Stimulated activated CD8-positive, alpha-beta memory T cell treated with anti-CD3 and anti-CD28 coated beads, Interleukin-15, amount 100 ng/mL, for 24 hours (primary cell): ENCODE data around the gene DUSP11.
A peak's percentile ranks its signal among the peaks of the same experiment; 100 is the strongest.
"Not testable (repeated sequence)": the region's sequence is repeated elsewhere in the genome, so short reads cannot be mapped to it uniquely, and the experiment has no call there.

Experiments used
- DNase-seq: peaks from one replicate; pipeline ENCODE4 v3.0.0-alpha.2; 2020; ENCODE audit warnings: low read depth

The DUSP11 gene

GRCh38 chr2:73779467-73780236, at the start of gene DUSP11:
Gene DUSP11 (minus strand): TSS chr2:73780103. CDS start chr2:73779974, 129 bp downstream.
- peak; percentile 89 for DNase-seq

DNA sequence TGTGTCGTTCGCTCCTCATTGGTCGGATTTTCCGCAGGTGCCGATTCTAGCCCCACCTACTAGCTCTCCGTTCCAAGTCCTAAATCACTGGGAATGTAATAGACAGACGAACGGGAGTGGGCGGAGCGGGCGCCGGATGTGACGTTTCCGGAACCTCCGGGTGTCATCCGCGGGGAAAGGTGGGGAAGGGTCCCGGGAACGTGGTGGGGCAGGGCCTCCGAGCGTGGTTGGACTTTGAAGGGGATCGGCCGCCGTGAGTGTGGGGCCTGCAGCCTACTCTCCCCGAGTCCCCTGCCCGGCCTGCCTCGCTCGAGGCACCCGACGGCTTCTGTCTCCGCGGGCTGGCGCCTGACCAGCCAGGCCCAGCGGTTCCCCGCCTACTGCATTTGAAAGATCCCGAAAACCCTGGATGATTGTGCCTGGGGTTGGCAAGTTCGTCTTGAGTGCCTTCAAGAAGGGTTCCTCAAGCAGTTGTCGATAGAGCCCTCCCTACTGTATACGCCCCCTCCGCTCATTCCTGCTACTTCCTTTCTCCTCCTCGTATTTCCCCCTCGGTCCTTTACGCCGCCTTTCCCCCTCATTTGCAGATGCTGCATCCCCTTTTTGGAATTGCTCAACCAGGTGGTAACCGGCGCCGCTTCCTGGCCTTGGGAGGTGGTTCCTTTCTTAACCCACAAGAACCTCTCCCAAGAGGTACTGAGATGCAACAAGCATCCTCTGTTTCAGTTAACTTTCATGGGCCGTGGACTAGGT, 49.1 kb upstream of the DUSP11 start, which contains the start of gene STAMBP:
STAMBP (plus strand) TSS at position 144 of the 753 bp plus-strand sequence. CDS start 1,896 bp downstream, outside the sequence.
- DNase-seq, result peak; percentile 68

DNA sequence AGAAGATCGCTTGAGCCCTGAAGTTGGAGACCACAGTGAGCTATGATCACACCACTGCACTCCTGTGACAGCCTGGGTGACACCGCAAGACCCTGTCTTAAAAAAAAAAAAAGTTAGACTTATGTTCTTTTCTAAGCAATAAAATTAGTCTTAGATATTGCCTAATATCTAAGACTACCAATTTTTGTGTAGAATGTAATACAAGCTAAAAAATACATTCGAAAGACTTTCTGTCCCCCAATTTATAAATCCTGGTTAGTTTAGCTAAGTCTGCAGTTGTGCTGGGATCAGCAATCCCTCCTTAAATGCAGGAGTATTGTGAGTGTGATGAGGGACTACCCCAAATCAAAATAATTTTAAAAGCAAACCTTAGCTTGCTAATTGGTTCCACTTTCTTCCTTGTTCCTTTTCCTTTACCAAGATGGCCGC, 48.5 kb upstream of the DUSP11 start:
- DNase-seq, result no peak

DNA sequence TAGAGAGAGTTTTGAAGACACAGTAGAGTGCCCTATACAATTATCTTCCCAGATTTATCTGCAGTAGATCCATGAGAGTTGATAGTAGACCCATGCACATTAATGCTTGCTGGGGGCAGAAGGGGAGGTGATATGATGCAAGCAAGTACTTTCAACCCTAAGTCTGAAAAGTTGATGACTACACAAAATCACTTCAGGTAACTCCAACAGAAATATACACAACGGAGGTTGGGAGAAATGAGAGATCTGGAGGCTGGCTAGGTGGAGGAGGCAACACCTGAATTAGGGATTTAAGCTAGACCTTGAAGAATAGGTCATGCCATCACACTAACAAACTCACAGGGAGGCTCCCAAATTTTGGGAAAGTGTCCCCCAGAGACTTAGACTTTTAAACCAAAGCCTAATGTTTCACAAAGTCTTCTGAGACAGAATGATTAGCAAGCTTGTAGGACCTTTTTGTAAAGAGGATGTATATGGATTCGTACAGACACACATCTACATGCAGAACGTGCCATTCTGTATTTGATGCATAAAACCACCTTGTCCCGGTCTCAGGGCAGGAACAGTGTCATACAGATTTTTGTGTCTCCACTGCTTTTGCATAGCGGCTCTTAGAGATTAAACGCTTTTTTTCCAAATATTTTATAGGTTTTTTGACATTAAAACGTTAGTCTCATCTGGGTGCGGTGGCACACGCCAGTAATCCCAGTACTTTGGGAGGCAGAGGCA, 47.9 kb upstream of the DUSP11 start:
- no peak for DNase-seq

GRCh38 chr2:73827018-73827417, 47.1 kb upstream of the DUSP11 start:
- DNase-seq, result no peak

DNA sequence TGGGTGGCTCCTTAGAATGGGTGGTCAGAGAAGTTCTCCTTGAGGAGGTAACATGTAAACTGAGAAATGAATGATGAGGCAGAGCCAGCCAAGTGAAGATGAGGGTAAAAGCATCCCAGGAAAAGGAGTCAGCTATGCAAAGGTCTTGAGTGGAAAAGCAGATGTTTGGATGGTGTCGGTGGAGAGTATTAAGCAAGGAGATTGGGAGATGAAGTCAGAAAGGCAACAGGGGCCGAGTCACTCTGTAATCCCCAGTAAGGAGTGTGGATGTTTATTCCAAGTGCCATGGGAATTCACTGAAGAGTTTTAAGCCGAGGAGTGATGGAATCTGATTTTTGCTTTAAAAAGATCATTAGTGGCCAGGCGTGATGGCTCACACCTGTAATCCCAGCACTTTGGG, 45.5 kb upstream of the DUSP11 start:
- no peak for DNase-seq

GRCh38 chr2:73823916-73824523, 44.1 kb upstream of the DUSP11 start:
- DNase-seq, result no peak

DNA sequence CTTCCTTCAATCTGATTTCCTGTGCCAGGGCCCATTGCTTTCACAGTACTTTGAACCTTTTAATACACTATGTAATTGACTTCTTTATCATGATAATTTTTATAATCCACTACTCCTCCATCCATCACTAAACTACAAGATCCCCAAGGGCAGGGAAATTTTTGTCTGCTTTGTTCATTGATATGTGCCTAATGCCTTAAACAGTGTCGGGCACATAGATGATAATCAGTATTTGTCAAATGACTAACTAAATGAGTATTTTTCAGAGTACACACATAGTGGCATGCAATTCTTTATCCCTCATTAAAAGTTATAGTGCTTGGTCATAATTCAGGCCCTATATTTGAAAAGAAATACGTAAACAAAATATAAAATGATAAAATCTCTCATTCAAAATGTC, 43.5 kb upstream of the DUSP11 start:
- no peak for DNase-seq

DNA sequence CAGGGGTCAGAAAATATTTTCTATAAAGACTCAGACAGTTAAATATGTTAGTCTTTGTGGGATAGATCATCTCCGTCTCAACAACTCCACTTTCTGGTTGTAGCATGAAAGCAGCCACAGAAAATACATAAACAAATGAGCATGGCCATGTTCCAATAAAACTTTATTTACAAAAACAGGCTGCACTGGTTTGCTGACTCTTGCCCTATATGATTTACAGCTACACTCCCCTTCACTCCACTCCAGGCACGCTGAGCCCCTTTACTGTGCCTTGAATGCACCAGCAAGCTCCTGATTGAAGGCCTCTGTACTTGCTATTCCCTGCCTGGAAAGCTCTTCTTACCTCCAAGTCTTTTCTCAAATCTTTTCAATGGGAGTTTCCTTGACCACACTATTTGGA, 43.1 kb upstream of the DUSP11 start:
- no peak for DNase-seq

GRCh38 chr2:73822276-73822675, 42.4 kb upstream of the DUSP11 start:
- DNase-seq, result no peak

GRCh38 chr2:73821669-73822068, 41.8 kb upstream of the DUSP11 start:
- DNase-seq, result no peak

DNA sequence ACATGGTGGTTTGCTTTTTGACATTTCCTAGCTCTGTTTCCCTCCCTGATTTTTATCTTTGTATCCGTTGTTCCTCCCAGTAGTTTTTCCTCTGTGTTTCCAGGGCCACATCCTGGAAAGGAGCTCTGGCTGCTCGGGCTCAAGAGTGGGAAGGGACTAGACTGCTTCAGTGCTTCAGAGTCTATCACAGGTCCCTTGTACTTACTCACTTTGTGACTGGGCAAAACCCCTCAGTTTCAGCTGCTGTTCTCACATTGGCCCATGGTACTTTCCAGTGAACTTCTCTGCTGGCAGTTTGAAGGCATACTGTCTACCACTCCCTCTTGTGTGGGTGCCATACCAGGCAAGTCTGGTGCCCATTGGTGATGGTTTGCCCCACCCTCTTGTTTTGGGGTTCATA, 41.3 kb upstream of the DUSP11 start:
- no peak for DNase-seq

- DNase-seq, result no peak
Observed at GRCh38 chr2:73818296-73818695, 38.4 kb upstream of the DUSP11 start.

GRCh38 chr2:73812635-73813034, 32.7 kb upstream of the DUSP11 start:
- no peak for DNase-seq

DNA sequence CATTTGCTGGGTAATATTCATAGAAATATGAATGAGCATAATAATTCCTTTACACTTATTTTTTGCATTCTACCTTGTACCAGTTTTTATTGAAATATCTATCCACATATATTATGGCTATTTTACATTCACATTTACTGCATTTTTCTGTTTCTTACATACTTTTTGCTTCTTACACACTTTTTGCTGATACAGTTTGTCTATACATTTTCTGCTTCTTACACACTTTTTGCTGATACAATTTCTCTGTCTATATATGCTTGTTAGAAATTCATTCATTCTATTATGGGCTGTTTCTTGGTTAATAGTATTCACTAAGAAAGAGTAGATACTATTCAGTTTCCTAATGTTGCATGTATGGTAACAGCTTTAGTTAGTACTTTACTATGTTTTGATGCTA, 32.0 kb upstream of the DUSP11 start:
- DNase-seq, result no peak

DNA sequence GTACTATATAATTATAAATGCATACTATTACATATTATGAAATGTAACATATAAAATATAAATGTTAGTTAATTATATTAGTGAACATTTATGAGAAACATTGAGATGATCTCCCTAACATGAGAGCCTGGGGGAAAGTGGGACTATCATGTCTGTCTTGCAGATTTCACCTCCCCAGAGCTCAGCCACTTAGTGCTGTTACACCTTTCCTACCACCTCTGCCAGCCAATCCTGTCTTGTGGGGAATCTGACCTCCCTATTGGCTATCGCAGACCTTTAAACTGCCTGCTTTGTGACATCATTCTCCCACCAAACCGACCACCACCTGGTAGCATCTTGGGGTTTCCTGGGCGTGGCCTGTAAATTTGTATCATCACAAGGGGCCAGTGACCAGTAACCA, 4.0 kb upstream of the DUSP11 start, which contains the start of gene C2orf78:
C2orf78 (plus strand) TSS at position 301 of the 400 bp plus-strand sequence. CDS start 127 bp downstream, outside the sequence.
- DNase-seq, result not testable (repeated sequence)

DNA sequence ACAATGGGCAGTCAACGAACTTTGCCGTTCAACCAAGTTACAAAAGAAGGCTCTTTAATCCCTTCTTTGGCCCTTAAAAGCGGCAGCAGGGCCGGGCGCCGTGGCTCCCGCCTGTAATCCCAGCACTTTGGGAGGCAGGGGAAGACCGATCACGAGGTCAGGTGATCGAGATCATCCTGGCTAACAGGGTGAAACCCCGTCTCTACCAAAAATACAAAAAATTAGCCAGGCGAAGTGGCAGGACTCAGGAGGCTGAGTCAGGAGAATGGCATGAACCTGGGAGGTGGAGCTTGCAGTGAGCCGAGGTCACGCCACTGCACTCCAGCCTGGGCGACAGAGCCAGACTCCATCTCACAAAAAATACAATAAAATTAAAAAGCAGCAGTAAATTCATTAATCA, 3.5 kb upstream of the DUSP11 start:
- DNase-seq, result not testable (repeated sequence)

- no peak for DNase-seq
Observed at GRCh38 chr2:73780237-73780582, 307 bp upstream of the DUSP11 start.

DNA sequence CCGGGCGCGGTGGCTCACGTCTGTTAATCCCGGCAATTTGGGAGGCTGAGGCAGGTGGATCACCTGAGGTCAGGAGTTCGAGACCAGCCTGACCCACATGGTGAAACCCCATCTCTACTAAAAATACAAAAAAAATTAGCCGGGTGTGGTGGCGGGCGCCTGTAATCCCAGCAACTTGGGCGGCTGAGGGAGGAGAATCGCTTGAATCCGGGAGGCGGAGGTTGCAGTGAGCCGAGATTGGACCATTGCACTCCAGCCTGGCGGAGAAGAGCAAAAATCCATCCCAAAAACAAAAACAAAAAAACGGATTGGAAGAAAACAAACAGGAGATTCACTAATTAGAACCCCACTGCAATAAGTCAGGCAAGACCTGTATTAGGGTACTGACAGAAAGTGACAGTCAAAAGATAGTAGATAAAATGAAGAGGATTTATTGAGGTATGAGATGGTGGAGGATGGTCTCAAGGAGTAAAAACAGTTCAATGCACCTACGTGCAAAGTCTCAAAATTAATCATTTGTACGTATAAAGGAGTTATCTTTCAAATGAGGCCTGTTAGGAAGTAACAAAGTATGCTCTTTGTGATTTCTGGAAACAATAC, 936 bp downstream of the DUSP11 start:
- DNase-seq, result not testable (repeated sequence)

- no peak for DNase-seq
Observed at GRCh38 chr2:73776869-73777519, 2.9 kb downstream of the DUSP11 start.

GRCh38 chr2:73776381-73776780, 3.5 kb downstream of the DUSP11 start:
- DNase-seq, result no peak
